Breast epithelium (tissue), 3 donors: ENCODE data around the gene SPTLC1.

Experiments used
- CTCF ChIP-seq, 3 donors: fragments of 450-650 bp; IDR thresholded peaks; one replicate each; pipeline ENCODE4 v1.5.1; 2016 to 2017; ENCODE audit warnings: antibody characterized with exemption in 3 of 3, mild to moderate bottlenecking in 3 of 3, moderate library complexity in 3 of 3
- POLR2AphosphoS5 ChIP-seq, 3 donors: sonication (generic); formaldehyde crosslinking; IDR thresholded peaks; one replicate each; pipeline ENCODE4 v1.6.1; 2017; ENCODE audit warnings: antibody characterized with exemption in 3 of 3

GRCh38 chr9:92115071-92115858 is at the start of gene SPTLC1:
- no peak for TF ChIP-seq CTCF (IDR thresholded peaks at IDR 0.05)
- peak; percentile 92 to 99 (median 96) for TF ChIP-seq POLR2AphosphoS5 (IDR thresholded peaks at IDR 0.05)
